ENCODE data around the gene CDC42BPA. TPM values are rescaled to one million over a fixed set of nuclear protein-coding genes. Genes with fewer than 3 reads are reported as not detected.

The CDC42BPA gene
- polyA plus RNA-seq, 3 donors, result 0.20 to 0.45 (median 0.39) TPM

DNA sequence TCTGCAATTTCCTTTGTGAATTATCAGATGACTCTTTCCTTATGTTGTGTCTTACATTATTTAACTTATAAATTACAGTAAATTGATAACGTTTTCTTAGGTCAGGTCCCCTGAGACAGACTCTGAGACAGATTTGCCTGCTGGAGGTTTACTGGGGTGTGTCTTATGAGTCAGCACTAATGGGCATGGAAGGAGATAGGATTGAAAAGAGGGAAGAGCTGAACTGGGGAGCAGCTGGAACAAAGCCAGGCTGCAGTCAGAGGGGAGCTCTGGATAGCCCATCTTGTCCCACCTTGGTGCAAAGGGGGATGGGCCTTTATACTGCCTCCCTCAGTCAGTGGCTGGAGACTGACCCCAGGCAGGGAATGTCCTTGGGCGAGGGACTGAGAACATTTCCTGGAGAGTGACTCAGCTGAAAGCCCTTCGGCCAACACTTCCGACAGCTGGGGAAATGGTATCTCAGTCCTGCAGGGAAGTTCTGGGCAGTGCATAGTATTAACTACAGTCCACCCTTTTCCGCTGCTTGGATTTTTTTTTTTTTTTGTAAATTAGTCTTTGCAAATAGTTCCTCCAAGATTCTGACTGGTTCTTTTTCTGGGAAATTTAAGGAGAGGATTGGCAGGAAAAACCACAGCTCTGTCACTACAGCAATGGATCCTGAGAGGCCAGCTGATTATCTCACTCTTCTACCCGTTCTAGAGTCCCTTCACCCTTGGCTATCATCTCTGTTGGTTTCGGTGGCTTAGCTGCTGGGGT is 39.1 kb upstream of the CDC42BPA start:
- H3K27me3 Mint-ChIP-seq (ENCODE audit: low read depth in 3 of 3), result peaks cover 0 to 1% (median 0%) of the 10 kb centered on the region in 3 donors
- H3K4me2 ChIP-seq (replicated peaks; ENCODE audit: extremely low read depth, low read length, poor library complexity, severe bottlenecking), result no peak overlapping the region
- no peaks in the 10 kb centered on the region for H3K27me3 ChIP-seq (ENCODE audit: control insufficient read depth in 2 of 2, insufficient read depth in 2 of 2, low read length in 2 of 2)
- intact Hi-C loops (cut with micrococcal nuclease), result no loop called here
- no peaks in the 10 kb centered on the region for H3K36me3 ChIP-seq (replicated peaks in 1 of 2; ENCODE audit: control insufficient read depth in 1 of 2, insufficient read depth in 2 of 2, low read length in 2 of 2)
- no peaks in the 10 kb centered on the region for H3K36me3 Mint-ChIP-seq
- no peak overlapping the region for H3K4me3 Mint-ChIP-seq
- H3K4me1 Mint-ChIP-seq, result no peaks in the 10 kb centered on the region
- H3K27ac Mint-ChIP-seq, result no peak overlapping the region
- TF ChIP-seq, protein P1, sequence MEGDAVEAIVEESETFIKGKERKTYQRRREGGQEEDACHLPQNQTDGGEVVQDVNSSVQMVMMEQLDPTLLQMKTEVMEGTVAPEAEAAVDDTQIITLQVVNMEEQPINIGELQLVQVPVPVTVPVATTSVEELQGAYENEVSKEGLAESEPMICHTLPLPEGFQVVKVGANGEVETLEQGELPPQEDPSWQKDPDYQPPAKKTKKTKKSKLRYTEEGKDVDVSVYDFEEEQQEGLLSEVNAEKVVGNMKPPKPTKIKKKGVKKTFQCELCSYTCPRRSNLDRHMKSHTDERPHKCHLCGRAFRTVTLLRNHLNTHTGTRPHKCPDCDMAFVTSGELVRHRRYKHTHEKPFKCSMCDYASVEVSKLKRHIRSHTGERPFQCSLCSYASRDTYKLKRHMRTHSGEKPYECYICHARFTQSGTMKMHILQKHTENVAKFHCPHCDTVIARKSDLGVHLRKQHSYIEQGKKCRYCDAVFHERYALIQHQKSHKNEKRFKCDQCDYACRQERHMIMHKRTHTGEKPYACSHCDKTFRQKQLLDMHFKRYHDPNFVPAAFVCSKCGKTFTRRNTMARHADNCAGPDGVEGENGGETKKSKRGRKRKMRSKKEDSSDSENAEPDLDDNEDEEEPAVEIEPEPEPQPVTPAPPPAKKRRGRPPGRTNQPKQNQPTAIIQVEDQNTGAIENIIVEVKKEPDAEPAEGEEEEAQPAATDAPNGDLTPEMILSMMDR (IDR thresholded peaks at IDR 0.05), result no peak
- no peak for DNase-seq
- no peaks in the 10 kb centered on the region for H3K79me2 ChIP-seq (ENCODE audit: insufficient read depth, low read length)
- H3K9me3 Mint-ChIP-seq, result peaks cover 0 to 4% (median 0%) of the 10 kb centered on the region in 7 donors
- H3K9ac ChIP-seq (ENCODE audit: insufficient read depth, low read length, poor library complexity, severe bottlenecking), result no peak overlapping the region
- H4K20me1 ChIP-seq (ENCODE audit: insufficient read depth, low read length), result no peaks in the 10 kb centered on the region
- H3K27ac ChIP-seq (ENCODE audit: low read depth in 1 of 2, low read length in 2 of 2), result no peak overlapping the region
- no peak overlapping the region for H2AFZ ChIP-seq (ENCODE audit: insufficient read depth, low read depth, low read length, poor library complexity, severe bottlenecking)
- H3K9me3 ChIP-seq (replicated peaks in 1 of 2; ENCODE audit: control insufficient read depth in 1 of 2, insufficient read depth in 1 of 2, low read length in 2 of 2), result no peaks in the 10 kb centered on the region
- no peaks in the 10 kb centered on the region for H3K4me1 ChIP-seq (ENCODE audit: control insufficient read depth in 1 of 2, insufficient read depth in 2 of 2, low read length in 2 of 2)
- H3K4me3 ChIP-seq (replicated peaks in 1 of 3; ENCODE audit: low read depth in 2 of 3, low read length in 3 of 3), result no peak overlapping the region
- 46% methylated on average over 6 of the region's 7 CpGs for WGBS (ENCODE audit: insufficient coverage)

DNA sequence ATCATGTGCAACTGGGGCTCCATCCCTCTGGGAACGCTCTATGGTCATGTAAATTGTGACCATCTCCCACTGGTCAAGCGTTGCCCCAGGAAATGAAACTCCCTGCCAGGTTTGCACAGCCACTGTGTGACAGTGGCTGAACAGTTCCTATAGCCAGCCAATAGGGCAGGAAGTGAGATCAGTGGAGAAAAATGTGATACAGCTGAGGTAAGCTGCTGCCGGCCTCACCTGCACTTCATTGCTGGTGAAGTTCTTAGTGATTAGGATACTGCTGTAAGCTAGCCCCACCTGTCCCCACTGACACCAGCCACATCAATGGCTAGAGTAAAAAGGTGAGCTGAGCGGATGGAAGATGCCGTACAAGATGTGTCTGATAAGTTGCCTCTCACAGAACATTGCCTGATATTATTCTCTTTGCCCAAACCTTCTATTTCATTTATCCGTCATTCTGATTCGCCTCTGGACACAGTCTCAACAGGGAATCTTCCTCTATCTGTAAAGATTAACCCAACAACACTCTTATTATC is 38.4 kb upstream of the CDC42BPA start:
- no peak for DNase-seq
- Mint-ChIP-seq H3K4me3 (no peak overlapping the region), H3K9me3 (peaks cover 0 to 4% (median 0%) of the 10 kb centered on the region in 7 donors), H3K4me1 (no peaks in the 10 kb centered on the region), H3K36me3 (no peaks in the 10 kb centered on the region), H3K27ac (no peak overlapping the region), H3K27me3 (ENCODE audit: low read depth in 3 of 3) (peaks cover 0 to 1% (median 0%) of the 10 kb centered on the region in 3 donors)
- H3K79me2 ChIP-seq (ENCODE audit: insufficient read depth, low read length), result no peaks in the 10 kb centered on the region
- H3K9ac ChIP-seq (ENCODE audit: insufficient read depth, low read length, poor library complexity, severe bottlenecking), result no peak overlapping the region
- no peaks in the 10 kb centered on the region for H4K20me1 ChIP-seq (ENCODE audit: insufficient read depth, low read length)
- no peak overlapping the region for H3K27ac ChIP-seq (ENCODE audit: low read depth in 1 of 2, low read length in 2 of 2)
- intact Hi-C loops (cut with micrococcal nuclease), result no loop called here
- no peak overlapping the region for H2AFZ ChIP-seq (ENCODE audit: insufficient read depth, low read depth, low read length, poor library complexity, severe bottlenecking)
- H3K36me3 ChIP-seq (replicated peaks in 1 of 2; ENCODE audit: control insufficient read depth in 1 of 2, insufficient read depth in 2 of 2, low read length in 2 of 2), result no peaks in the 10 kb centered on the region
- no peaks in the 10 kb centered on the region for H3K9me3 ChIP-seq (replicated peaks in 1 of 2; ENCODE audit: control insufficient read depth in 1 of 2, insufficient read depth in 1 of 2, low read length in 2 of 2)
- TF ChIP-seq, protein P1 (IDR thresholded peaks at IDR 0.05), result no peak
- H3K4me1 ChIP-seq (ENCODE audit: control insufficient read depth in 1 of 2, insufficient read depth in 2 of 2, low read length in 2 of 2), result no peaks in the 10 kb centered on the region
- WGBS (ENCODE audit: insufficient coverage), result 83% methylated on average over 5 of the region's 7 CpGs
- no peaks in the 10 kb centered on the region for H3K27me3 ChIP-seq (ENCODE audit: control insufficient read depth in 2 of 2, insufficient read depth in 2 of 2, low read length in 2 of 2)
- H3K4me2 ChIP-seq (replicated peaks; ENCODE audit: extremely low read depth, low read length, poor library complexity, severe bottlenecking), result no peak overlapping the region
- no peak overlapping the region for H3K4me3 ChIP-seq (replicated peaks in 1 of 3; ENCODE audit: low read depth in 2 of 3, low read length in 3 of 3)
